Measurements from ENCODE around the gene CDK6. TPM values are rescaled to one million over a fixed set of nuclear protein-coding genes. Genes with fewer than 3 reads are reported as not detected.

The CDK6 gene
- total RNA-seq, 1 donor from 2014 or later = 24.8 TPM

DNA sequence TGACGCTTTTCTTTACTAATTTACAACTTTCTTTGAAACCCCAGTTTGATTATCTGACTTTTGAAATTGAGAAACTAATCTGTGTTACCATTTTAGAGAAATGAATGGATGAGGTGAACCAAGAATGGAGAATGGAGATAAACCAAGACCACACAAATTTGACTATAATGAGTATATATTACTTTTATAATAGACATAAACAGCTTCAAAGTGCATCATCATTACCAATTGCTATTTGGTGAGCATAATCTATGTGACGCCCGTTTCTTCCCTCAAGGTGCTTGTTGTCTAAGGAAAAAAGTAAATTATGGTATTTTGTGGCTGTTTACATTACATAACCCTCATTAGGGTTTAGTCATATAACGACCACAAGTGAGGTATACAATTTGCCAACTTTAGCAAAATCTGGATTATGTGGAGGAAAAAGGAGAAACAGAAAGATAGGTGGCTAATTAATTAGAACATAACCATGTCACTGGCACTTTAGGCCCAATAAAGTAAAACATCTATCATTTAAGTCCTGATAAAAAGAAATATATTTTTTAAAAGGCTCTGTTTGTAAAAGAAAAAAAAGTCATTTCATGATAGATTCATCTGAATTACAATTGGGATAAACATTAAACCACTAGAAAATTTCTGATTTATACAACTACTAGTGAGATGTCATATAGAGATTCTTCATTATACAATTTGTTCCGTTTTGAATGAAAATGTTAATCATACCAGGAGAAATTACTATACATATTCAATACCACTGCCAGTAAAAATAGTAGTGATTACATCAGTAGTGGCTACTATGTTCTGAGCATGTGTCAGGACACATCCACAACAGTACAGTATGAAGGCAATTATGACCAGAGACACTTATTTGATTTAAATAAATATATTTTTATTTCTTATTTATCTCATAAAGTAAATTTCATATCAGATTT is 128.0 kb downstream of the CDK6 start:
- DNase-seq (ENCODE audit: low spot score) = no peak

DNA sequence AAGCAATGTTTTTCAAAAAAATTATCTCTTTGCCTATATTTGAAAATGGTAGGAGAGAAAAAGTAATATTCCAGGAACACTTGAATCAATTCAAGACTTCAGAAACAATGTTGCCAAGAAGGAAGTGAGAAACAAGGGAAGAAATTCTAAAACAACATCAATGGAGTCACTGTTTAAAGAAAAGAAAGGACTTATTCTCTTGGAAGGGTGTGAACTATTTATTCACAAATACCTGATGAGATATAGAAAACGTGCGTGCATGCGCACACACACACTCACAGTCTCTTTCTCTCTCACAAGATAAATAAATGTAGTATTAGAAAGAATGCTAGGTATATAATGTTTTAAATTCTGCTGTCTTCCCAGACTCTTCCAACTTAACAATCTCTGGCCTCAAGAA is 128.9 kb downstream of the CDK6 start:
- no peak for DNase-seq (ENCODE audit: low spot score)

DNA sequence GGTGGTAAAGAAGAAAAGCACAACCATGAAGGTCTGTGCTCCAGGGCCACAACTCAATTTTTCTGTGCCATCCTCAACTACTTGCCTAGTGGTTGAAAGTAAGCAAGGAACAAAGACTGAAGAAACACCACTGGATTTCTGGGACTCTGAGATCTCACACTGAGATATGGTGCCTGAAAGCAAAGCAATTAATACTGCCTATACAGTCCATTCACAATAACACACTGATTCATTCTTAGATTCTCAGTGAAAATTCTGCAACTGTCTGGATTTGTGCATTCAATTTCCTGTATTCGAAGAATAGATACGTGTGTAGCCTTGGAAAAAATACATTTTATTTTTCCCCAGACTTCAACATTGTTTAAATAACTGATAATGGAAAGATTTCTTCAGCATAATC is 129.8 kb downstream of the CDK6 start:
- DNase-seq (ENCODE audit: low spot score) = no peak

GRCh38 chr7:92705831-92706230 is 130.5 kb downstream of the CDK6 start:
- DNase-seq (ENCODE audit: low spot score) = no peak

GRCh38 chr7:92704858-92705257 is 131.5 kb downstream of the CDK6 start:
- no peak for DNase-seq (ENCODE audit: low spot score)

- DNase-seq (ENCODE audit: low spot score) = no peak
These were observed 133.8 kb downstream of the CDK6 start for GRCh38 chr7:92702535-92702934.

DNA sequence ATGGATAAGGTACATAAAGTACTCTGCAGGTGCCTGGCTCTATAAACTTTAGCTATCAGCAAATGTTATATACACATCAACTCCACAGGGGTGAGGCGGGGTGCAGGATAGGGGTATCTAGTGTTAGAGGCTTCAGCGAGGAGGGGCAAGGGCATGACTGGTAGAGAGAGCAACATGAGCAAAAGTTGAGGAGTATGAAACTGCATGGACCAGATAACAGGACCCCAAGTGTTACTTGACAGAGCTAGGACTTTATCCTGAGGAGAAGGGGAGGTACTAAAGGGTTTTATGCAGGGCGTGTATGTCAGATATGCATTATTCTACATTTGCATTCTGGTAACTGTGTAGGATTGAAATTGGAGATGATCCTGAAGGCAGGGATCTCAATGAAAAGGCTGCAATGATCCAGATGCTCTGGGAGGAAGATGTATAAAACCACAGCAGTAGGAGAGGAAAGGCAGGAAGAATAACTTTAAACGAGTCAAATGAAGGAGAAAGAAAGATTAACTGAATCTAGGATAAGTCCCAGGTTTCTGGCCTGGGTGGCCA is 136.3 kb downstream of the CDK6 start:
- no peak for DNase-seq (ENCODE audit: low spot score)

- no peak for DNase-seq (ENCODE audit: low spot score)
These were observed 136.8 kb downstream of the CDK6 start for GRCh38 chr7:92699560-92699959.

DNA sequence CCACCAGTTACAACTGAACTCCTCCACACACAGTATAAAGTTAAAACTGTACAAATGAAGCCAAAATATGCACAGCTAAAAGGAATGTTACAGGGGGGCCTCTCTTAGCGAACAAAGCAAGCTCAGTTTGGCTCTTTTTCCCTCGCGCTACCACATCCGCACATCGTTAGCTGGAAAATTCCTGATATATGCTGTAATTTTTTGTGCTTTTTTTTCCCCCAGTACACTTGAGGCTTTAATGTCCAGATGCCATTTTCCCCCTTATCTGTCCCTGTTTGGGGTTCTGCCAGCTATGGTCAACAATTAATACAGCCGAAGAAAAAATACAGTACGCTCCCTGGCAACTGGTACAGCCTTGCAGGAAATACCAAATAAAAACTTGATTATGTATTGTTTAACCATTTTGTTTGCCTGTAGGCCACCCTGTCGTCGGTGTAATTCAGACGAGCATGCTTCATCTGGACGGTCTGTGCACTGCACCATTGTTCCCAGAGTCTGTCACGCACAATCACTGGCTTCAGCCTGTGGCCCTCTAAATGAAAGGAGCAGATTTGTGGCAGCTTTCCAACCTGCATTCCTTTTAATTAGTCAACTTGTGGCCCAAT is 138.0 kb downstream of the CDK6 start:
- no peak for DNase-seq (ENCODE audit: low spot score)

DNA sequence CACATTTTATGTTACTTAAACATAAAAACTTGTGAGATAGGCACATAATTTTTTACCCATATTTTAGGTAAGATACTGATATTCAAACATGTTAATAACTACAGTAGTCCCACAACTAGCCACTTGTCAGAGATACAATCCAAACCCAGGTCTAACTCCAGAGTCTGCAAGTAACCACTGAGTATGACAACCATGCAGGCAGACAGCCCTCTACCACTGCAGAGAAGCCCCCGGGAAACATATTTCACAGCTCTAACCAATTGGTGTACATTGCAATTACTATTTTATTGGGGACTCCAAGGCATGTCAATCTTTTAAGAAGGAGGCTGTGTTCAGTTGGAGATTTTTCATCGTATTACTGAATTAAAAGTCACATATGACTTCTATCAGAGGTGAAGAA is 139.0 kb downstream of the CDK6 start:
- DNase-seq (ENCODE audit: low spot score) = no peak

GRCh38 chr7:92697012-92697411 is 139.4 kb downstream of the CDK6 start:
- no peak for DNase-seq (ENCODE audit: low spot score)

DNA sequence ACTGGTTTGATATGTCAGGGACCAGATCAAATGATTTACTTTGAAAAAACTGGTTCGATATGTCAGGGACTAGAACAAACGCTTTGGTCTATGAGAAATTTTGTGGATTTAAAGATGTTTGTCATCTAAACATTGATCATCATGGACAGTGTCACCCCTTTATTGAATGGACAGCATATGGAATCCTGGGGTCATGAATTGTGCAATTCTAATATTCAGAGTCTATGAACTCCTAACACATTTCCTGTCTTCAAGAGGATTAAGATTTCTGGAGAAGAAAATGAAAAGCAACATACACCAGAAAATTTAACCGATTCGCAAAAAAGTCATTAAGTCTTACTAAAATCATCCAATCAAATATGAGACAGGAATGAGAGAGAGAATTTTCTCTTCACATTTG is 139.8 kb downstream of the CDK6 start:
- DNase-seq (ENCODE audit: low spot score) = no peak

DNA sequence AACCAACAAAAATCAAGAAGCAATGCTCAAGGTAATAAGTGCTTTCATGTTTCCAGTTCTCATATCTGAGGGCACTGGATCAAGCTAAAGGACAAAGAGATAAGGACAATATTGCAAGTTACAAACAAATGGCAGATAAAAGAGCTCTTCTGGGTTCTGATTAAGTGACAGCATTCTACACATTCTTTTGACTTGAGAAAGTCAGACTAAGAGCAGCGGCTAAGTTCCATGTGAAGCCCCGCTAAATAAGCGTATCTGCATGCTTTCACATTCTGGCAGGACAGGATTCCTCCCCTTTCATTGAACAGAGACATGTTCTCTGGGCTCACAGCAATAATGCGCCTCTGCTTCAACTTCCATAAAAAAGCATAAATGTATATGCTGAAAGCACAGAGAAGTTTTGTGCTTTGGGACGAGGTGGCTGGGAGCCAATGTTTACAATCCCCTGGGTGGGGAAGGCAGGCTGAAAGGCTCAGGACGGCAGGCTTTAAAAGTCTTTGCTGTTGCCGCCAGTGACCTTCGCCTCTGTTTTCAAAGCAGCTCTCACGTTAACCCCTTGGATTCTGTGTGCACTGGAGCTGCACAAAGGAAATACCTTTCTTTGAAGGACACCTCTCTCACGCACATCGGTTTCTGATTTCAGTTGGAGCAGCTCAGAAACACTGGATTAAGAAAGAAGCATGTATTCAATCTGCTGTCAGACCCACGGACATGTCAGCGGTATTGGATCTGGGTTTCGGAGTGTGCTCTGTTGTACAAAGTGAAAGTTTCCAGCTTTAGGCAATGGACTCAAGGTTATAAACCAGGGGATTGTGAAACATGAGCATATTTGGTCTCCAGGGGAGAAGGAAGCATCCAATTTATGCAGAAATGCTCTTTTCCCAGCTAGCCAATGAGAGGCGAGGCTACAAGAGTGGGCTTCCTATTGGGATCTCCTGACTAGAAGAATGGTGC is 140.8 kb downstream of the CDK6 start:
- DNase-seq (ENCODE audit: low spot score) = no peak

GRCh38 chr7:92694211-92694610 is 142.2 kb downstream of the CDK6 start:
- no peak for DNase-seq (ENCODE audit: low spot score)

DNA sequence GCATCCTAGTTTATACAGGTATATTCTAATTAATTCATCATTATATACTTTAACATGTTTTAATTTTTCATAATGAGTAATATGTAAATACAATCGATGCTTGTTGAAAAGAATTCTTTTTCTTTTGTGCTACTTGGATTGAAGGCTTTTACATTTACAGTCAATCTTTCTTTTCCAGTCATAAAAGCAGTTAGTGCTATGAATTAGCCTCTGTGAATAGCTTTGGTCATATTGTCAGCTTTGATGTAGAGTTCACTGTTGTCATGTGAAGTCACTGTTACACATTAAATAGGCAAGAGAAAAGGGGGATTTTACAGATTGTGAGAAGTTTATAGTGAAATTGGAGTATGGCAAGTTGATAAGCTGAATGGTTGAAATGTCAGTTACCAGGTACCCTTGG is 142.9 kb downstream of the CDK6 start:
- no peak for DNase-seq (ENCODE audit: low spot score)

DNA sequence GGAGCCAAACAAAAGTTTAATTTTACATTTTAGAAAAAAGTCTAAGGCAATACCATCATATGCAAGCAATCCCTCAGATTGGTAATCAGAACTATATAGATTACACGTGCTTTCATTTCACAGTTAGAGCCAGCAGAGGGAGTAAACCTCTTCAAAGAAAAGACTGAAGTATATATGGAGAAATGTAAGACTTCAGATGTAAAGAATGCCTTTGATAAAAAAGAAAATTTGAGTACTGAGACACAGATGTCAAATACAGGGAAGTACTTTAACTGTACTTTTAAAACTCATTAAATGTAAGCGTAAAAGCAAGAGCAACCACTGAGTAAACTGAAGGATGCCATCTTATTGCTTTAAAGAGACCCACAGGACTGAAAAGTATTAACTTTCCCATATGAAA is 144.8 kb downstream of the CDK6 start:
- DNase-seq (ENCODE audit: low spot score) = no peak

DNA sequence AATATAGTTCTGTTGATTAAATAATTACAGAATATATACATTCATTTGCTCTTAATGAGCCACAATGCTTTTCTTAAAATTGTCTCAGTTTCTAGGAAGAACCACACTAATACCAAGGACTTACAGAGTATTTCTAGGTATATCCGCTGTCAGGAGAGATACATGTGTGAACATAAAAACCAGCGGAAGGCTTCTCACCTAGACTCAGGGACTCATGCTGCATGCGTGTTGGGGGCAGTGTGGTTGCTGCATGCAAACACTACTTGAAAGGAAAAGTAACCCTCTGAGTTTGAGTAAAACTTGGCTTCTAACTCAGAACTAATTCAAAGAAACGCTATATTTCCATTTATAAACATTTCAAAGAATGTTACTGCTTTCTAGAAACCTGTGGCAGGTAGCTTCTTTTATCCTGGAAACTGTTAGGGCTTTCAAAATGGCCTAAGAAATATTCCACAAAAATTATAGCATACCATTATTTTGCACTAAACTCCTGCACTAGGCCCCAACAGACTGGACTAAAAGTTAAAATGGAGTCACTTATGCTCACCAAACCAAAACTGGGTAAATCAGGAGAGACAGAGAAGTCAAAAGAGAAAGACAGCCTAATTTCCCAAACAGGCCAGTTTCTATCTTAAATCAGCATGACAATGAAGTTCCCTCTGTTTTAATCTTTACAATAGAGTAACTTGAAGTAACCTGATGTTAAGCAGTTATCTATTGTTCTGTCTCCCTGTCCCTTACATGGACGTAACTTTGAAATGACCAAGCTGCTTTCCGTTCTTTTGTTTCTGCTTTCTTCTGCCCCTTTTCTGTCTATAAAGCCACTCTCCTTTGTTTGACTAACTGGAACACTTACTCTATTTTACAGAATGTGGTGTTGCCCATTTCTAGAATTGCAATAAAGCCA is 151.0 kb downstream of the CDK6 start:
- DNase-seq (ENCODE audit: low spot score) = no peak

DNA sequence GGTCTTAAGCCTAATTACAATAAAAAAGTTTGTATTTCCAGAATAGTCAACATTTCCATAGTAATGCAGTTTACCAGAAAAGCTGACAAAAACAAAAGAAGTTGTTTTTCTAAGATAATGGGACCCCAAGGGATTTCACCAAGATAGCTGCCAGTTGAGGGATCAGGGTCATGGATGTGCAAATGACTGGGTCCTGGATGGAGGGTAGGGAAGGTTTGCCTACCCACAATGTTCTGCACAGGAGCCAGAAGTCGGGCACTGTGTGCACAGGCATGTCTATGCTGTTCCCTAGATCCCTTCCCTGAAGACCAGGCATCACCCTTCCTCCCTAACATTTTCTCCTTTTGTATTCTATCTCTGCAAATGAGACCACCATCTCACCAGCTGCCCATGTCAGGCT is 152.1 kb downstream of the CDK6 start:
- DNase-seq (ENCODE audit: low spot score) = no peak

DNA sequence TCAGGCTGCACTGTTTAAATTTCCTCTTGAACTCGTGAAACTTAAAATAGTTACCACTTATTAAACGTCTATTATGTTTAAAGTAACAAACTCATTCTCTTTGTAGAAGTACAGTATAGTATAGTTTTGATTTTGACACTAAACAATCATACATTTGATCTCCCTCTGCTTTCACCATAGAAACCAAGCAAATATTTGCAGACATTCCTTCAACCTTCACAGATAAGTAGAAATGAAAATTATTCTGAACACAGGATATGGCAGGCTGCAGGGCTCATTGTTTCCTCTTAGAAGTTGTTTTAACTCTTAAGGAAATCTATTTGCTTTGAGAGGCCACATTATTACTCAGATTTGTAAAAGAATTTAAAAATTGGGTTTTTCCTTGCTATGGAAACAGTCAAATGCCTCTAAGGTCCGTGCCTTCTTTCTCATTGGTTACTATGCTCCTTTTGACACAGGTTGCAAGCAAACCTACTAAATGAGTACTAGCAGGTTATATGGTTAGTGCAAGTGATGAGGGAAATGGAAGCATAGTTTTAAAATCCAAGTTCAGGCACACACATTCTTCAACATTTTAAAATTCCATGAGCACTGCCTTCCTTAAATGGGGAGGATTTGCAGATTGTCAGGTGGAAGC is 153.4 kb downstream of the CDK6 start:
- DNase-seq (ENCODE audit: low spot score) = no peak

- no peak for DNase-seq (ENCODE audit: low spot score)
These were observed 154.0 kb downstream of the CDK6 start for GRCh38 chr7:92682330-92682729.
